Activated CD4-positive, alpha-beta T cell treated with anti-CD3 and anti-CD28 coated beads for 24 hours (primary cell): Measurements from ENCODE around the gene TMEM272.

ENCODE experiments used
- DNase-seq, 2 donors: peaks; one replicate each; pipeline ENCODE4 v3.0.0-alpha.2; 2020; ENCODE audit warnings: low read depth in 2 of 2

The TMEM272 gene

GRCh38 chr13:51849145-51850101 is 4.4 kb upstream of the TMEM272 start:
- DNase-seq: no peak

DNA sequence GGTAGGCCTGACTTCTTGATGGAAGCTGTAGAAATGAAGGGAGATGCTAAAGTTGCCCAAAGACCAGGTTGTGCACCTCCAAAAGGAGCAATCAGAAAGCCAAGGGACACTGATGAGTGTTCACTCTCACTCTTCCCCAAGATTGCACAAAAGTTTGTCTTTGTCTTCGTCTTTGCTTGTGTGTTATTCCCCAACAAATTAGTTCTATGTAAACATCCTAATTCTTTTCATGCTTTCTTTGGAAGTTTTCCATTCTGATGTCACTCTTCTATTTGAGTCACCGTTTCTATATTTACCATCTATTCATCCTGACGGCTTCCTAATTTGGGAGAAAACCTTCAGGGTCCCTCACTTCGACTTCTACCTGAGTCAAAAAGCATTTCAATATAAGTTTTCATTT is 3.7 kb upstream of the TMEM272 start:
- DNase-seq: no peak

- DNase-seq: no peak
Measured at GRCh38 chr13:51846756-51847155, 1.8 kb upstream of the TMEM272 start.

GRCh38 chr13:51845574-51846318 is 769 bp upstream of the TMEM272 start:
- no peak for DNase-seq

DNA sequence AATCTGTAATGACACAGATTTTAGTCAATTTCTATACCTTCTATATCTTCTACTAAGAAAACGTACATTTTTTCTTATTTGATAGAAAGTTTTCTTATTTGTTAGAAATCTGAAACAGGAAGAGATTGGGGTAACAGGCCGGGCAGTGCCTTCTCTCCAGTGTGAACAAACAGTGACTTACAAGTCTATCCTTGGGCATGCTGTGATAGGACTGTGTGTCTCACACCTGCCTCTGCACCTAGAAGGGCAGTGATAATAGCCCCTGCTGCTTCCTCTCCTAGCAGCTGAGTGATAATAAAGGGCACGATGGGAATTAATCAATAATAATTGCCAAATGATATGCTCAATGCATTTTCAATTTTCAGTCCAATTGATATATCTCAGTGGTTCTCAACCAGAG is 1.4 kb downstream of the TMEM272 start:
- no peak for DNase-seq

DNA sequence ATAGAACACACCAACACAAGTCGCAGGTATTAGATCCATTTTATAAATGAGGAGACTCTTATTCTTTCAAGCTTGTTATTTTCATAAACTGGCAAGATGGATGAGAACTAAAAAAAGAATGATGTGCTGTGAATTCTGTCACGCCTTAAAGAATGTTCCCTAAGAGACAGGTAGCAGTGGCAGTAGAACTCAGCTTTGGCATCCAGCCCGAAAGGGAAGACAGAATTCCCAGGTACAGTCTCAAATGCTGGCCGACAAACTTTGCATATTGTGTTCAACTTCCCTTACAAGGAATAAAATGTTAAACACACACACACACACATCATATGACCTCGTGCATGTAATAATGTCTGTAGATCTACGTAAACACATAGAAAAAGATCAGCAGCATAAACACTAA is 3.2 kb downstream of the TMEM272 start:
- no peak for DNase-seq

- DNase-seq: no peak
Measured at GRCh38 chr13:51840917-51841316, 4.1 kb downstream of the TMEM272 start.

- no peak for DNase-seq
Measured at GRCh38 chr13:51839711-51840540, 5.1 kb downstream of the TMEM272 start.

GRCh38 chr13:51838240-51838846 is 6.6 kb downstream of the TMEM272 start:
- no peak for DNase-seq

GRCh38 chr13:51837016-51837415 is 8.0 kb downstream of the TMEM272 start:
- no peak for DNase-seq

DNA sequence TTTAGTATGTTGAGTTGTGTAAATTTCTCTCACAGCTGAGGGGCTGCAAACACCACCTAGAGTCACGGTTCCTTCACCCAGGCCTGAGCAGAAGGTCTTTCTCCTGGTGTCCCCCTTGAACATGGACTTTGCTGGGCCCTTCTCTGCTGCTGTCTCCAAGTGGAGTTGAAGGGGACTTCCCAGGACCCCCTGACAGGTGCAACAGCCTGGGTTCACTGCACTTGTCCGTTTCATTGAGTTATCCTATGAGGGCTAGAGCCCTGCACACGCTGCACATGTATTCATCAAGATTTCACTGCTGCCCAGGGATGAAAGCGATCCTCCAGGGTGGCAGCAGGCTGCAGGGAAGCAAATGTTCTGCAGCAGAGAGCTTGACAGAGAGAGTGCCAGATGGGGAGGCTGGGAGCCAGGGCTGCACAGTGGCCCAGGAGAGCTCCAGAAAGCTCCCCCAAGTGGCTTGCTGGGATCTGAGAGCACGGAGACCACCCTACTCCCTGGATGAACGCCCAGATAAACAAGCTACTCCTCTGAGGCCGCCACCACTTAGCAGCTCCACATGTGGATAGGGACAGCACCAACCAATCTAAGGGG is 10.3 kb downstream of the TMEM272 start:
- no peak for DNase-seq

GRCh38 chr13:51833980-51834379 is 11.0 kb downstream of the TMEM272 start:
- no peak for DNase-seq

DNA sequence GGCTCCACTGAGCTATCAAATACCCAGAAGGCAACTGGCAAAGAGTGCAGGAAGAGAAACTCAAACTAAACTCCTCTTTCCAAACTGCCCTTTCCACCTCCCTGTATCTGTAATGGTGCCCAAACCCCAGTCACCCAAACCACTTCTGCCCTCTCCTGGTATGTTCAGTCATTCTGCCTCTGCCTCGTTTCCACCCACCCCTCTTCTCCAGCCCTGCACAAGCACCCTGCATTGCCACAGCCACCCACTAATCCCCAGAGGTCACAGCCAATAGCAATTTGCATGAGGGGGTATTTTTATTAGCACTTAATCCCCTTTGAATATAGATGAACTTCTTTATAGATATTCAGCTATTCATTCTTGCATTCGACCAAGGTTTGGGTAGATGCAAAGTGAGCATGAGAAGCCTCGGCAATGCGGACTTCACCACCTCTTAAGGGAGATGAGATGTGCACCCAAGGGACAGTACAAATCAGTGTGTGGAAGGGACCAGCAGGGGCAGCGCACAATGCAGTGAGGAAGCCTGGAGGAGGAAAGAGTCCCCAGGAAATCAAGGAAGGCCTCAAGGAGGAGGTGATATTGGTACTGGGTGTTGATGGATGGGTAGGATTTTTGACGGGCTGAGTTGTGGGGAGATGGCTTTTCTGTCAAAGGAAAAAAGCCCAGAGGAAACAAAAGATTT is 12.4 kb downstream of the TMEM272 start:
- peak in 1 of 2 donors; percentile 35 for DNase-seq

DNA sequence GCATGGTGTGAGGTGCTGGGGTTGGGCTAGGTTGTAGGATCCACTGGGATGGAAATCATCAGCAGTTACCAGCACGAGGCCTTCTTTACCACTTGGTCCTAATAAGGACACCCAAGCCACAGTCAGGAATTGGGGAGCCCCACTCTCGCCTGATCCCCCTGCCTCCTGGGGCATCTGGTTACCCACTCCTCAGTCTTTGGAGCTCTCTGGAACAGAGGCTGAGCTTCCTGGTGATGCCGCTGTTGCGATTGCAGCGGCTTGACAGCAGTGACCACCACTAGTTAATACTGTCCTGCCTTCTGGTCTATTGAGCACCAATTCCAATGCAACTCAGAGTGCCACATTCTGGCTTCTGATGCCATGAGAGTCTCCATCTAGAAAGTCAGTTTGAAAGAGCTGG is 13.5 kb downstream of the TMEM272 start:
- no peak for DNase-seq

GRCh38 chr13:51829568-51829899 is 15.4 kb downstream of the TMEM272 start:
- DNase-seq: no peak

- DNase-seq: no peak
Measured at GRCh38 chr13:51828730-51829567, 16.0 kb downstream of the TMEM272 start.

GRCh38 chr13:51827254-51827653 is 17.7 kb downstream of the TMEM272 start:
- no peak for DNase-seq

DNA sequence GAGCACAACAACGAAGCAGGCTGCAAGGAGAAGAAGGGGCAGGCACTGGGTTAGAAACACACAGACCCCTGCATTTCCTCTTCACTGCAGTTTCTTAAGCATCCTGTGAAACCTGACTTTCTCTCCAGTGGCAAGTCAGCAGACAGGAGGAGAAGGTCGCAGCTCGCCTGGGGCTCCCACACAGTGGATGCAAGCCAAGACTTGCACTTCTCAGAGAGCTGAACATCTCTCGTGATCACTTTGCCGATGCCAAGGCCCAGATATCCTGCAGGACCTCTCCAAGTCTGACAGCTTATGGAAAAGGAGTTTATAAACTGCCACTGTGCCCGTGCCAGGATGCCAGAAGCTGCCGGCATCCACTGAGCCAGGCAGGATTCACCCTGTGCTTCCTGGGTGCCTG is 18.4 kb downstream of the TMEM272 start:
- no peak for DNase-seq

- no peak for DNase-seq
Measured at GRCh38 chr13:51825681-51826254, 19.2 kb downstream of the TMEM272 start.
